HepG2 (cell line): Measurements from ENCODE around the gene MSL2. TPM values are rescaled to one million over a fixed set of nuclear protein-coding genes. Genes with fewer than 3 reads are reported as not detected.

ENCODE experiments used
- ATF2 ChIP-seq: sonication (generic); formaldehyde crosslinking; IDR thresholded peaks from 2 replicates; pipeline ENCODE4 v1.4.0; 2020; ENCODE audit warnings: missing genetic modification reagents
- BCL6 ChIP-seq: IDR thresholded peaks from 2 replicates; pipeline ENCODE4 v1.6.1; 2016; ENCODE audit warnings: missing genetic modification reagents, missing compliant biosample characterization
- CEBPB ChIP-seq: IDR thresholded peaks from 2 replicates; pipeline ENCODE4 v1.6.1; 2011; ENCODE audit warnings: low read depth, low read length, improper control_type of control experiment, borderline replicate concordance
- FOXA1 ChIP-seq, 2 experiments: fragments of 450-650 bp in 1 of 2; sonication (generic) in 1 of 2; formaldehyde crosslinking in 1 of 2; IDR thresholded peaks; 2 replicates each; pipeline versions ENCODE4 v1.4.0 to v1.6.1; 2016 to 2020; ENCODE audit warnings: missing genetic modification reagents in 1 of 2
- GATAD2A ChIP-seq: IDR thresholded peaks from 2 replicates; pipeline ENCODE4 v1.6.1; 2016
- HDAC2 ChIP-seq: sonication (generic); formaldehyde crosslinking; IDR thresholded peaks from 2 replicates; pipeline ENCODE4 v1.4.0; 2020; ENCODE audit warnings: missing genetic modification reagents
- HNF4A ChIP-seq: sonication (generic); formaldehyde crosslinking; IDR thresholded peaks from 2 replicates; pipeline ENCODE4 v1.4.0; 2020; ENCODE audit warnings: missing genetic modification reagents
- NCOA2 ChIP-seq: sonication (generic); formaldehyde crosslinking; IDR thresholded peaks from 2 replicates; pipeline ENCODE4 v1.8.0; 2022; ENCODE audit warnings: inconsistent platforms
- RARA ChIP-seq: IDR thresholded peaks from 2 replicates; pipeline ENCODE4 v1.6.1; 2016; ENCODE audit warnings: missing genetic modification reagents, missing compliant biosample characterization
- SNAI1 ChIP-seq: sonication (generic); formaldehyde crosslinking; IDR thresholded peaks from 2 replicates; pipeline ENCODE4 v1.5.0; 2020; ENCODE audit warnings: mild to moderate bottlenecking, missing genetic modification reagents, borderline replicate concordance
- SOX6 ChIP-seq, 2 experiments: fragments of 450-650 bp in 1 of 2; sonication (generic) in 1 of 2; formaldehyde crosslinking in 1 of 2; IDR thresholded peaks; 2 replicates each; pipeline versions ENCODE4 v1.4.0 to v1.6.1; 2017 to 2020; ENCODE audit warnings: antibody characterized with exemption in 1 of 2, mild to moderate bottlenecking in 1 of 2, missing genetic modification reagents in 1 of 2
- TEAD3 ChIP-seq: optimal IDR thresholded peaks from 2 replicates; pipeline ENCODE3; 2016; ENCODE audit warnings: borderline replicate concordance
- ZBTB26 ChIP-seq: IDR thresholded peaks from 2 replicates; pipeline ENCODE4 v1.6.1; 2016; ENCODE audit warnings: missing compliant biosample characterization, missing genetic modification reagents, borderline replicate concordance
- ZNF382 ChIP-seq: sonication (generic); formaldehyde crosslinking; IDR thresholded peaks from 2 replicates; pipeline ENCODE4 v1.5.0; 2020; ENCODE audit warnings: missing genetic modification reagents, mild to moderate bottlenecking, borderline replicate concordance
- ZNF644 ChIP-seq: IDR thresholded peaks from 2 replicates; pipeline ENCODE4 v1.6.1; 2016; ENCODE audit warnings: low read depth
- polyA plus RNA-seq, 8 experiments: library from polyadenylated mRNA; depleted of rRNA in 3 of 8; stranded (reverse) in 7 of 8; unstranded in 1 of 8; fragments of >200 nt; fragmentation: Illumina TruSeq in 4 of 8; extraction: Trizol in 4 of 8; gene quantifications; 2 replicates each; pipeline versions ENCODE4 v1.2.1 to v1.2.3, GENCODE V29; 2011 to 2016; ENCODE audit warnings: low read depth in 4 of 8, missing spikeins in 1 of 8, mixed read lengths in 1 of 8; ENCODE audit not compliant: insufficient read depth in 1 of 8
- total RNA-seq, 5 experiments: library from RNA; depleted of rRNA; stranded (reverse); fragments of >200 nt; fragmentation: Illumina TruSeq; extraction: Trizol; gene quantifications; 2 replicates each; pipeline ENCODE4 v1.2.3, GENCODE V29; 2016; ENCODE audit warnings: low read depth in 1 of 5
- TF ChIP-seq, protein P1 (sequence below): sonication (generic); formaldehyde crosslinking; IDR thresholded peaks from 2 replicates; pipeline ENCODE4 v1.4.0; 2020; ENCODE audit warnings: low read depth, missing genetic modification reagents
- TF ChIP-seq, protein P2 (sequence below): IDR thresholded peaks from 2 replicates; pipeline ENCODE4 v1.4.0; 2020; ENCODE audit warnings: mild to moderate bottlenecking, missing genetic modification reagents

The MSL2 gene
- total and polyA plus RNA-seq, 2 of the 13 experiments (the other 11 are each of a cell fraction or from before 2014, with no cell fraction given) = 6.9 to 11.7 TPM

DNA sequence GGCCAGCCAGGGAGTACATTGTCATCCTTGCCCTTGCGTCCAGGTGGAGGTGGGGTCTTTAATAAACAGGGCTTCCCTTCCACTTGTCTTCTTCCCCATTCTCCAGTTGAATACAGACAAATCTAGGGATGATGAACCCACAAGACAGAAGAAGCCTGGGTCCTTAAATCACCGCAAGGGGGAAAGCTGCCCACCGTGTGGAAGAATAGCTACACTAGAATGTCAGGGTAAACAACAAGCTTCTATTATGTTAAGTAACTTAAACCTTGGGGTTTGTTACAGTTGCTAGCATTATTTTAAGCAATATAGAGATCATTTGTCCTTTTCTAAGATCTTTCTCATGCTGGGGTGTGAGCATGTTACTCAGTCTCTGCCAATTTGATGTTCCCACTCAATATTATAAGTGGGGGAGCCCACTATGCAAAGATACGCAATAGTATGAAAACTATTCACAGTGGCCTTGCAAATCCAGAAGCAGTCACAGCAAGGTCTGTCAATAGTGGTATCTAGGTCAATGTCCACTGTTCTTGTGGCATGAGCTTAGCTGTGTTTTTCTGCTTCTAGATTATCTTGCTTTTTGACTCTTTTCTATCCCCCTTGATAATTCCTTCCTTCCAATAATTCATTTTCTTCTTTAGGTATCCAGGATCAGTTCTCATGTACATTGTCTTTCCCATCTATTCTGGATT lies 42.0 kb upstream of the MSL2 start (continued):
- TF ChIP-seq, protein P1, sequence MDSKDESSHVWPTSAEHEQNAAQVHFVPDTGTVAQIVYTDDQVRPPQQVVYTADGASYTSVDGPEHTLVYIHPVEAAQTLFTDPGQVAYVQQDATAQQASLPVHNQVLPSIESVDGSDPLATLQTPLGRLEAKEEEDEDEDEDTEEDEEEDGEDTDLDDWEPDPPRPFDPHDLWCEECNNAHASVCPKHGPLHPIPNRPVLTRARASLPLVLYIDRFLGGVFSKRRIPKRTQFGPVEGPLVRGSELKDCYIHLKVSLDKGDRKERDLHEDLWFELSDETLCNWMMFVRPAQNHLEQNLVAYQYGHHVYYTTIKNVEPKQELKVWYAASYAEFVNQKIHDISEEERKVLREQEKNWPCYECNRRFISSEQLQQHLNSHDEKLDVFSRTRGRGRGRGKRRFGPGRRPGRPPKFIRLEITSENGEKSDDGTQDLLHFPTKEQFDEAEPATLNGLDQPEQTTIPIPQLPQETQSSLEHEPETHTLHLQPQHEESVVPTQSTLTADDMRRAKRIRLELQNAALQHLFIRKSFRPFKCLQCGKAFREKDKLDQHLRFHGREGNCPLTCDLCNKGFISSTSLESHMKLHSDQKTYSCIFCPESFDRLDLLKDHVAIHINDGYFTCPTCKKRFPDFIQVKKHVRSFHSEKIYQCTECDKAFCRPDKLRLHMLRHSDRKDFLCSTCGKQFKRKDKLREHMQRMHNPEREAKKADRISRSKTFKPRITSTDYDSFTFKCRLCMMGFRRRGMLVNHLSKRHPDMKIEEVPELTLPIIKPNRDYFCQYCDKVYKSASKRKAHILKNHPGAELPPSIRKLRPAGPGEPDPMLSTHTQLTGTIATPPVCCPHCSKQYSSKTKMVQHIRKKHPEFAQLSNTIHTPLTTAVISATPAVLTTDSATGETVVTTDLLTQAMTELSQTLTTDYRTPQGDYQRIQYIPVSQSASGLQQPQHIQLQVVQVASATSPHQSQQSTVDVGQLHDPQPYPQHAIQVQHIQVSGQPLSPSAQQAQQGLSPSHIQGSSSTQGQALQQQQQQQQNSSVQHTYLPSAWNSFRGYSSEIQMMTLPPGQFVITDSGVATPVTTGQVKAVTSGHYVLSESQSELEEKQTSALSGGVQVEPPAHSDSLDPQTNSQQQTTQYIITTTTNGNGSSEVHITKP = no peak
- TF ChIP-seq ZNF382 (CRISPR knock-in tag) = no peak
- TF ChIP-seq, protein P2, sequence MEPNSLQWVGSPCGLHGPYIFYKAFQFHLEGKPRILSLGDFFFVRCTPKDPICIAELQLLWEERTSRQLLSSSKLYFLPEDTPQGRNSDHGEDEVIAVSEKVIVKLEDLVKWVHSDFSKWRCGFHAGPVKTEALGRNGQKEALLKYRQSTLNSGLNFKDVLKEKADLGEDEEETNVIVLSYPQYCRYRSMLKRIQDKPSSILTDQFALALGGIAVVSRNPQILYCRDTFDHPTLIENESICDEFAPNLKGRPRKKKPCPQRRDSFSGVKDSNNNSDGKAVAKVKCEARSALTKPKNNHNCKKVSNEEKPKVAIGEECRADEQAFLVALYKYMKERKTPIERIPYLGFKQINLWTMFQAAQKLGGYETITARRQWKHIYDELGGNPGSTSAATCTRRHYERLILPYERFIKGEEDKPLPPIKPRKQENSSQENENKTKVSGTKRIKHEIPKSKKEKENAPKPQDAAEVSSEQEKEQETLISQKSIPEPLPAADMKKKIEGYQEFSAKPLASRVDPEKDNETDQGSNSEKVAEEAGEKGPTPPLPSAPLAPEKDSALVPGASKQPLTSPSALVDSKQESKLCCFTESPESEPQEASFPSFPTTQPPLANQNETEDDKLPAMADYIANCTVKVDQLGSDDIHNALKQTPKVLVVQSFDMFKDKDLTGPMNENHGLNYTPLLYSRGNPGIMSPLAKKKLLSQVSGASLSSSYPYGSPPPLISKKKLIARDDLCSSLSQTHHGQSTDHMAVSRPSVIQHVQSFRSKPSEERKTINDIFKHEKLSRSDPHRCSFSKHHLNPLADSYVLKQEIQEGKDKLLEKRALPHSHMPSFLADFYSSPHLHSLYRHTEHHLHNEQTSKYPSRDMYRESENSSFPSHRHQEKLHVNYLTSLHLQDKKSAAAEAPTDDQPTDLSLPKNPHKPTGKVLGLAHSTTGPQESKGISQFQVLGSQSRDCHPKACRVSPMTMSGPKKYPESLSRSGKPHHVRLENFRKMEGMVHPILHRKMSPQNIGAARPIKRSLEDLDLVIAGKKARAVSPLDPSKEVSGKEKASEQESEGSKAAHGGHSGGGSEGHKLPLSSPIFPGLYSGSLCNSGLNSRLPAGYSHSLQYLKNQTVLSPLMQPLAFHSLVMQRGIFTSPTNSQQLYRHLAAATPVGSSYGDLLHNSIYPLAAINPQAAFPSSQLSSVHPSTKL = peak; percentile 68
- 0 out of 2 replicates have a peak, but pooled peaks have one; percentile 36 for TF ChIP-seq NCOA2 (CRISPR knock-in tag)
- no peak for TF ChIP-seq SOX6 (IDR thresholded peaks at IDR 0.05)
- TF ChIP-seq SOX6 (CRISPR knock-in tag; IDR thresholded peaks at IDR 0.05) = peak; percentile 61
- 0 out of 2 replicates have a peak, but pooled peaks have one; percentile 29 for TF ChIP-seq CEBPB
- no peak for TF ChIP-seq FOXA1 (IDR thresholded peaks at IDR 0.05)
- TF ChIP-seq FOXA1 (CRISPR knock-in tag; IDR thresholded peaks at IDR 0.05) = peak; percentile 48; the same call in 1 of the 2 replicates
- TF ChIP-seq RARA = peak; percentile 63
- peak; percentile 65 for TF ChIP-seq GATAD2A (CRISPR knock-in tag)
- peak; percentile 72 for TF ChIP-seq TEAD3
- peak; percentile 84 for TF ChIP-seq HNF4A (CRISPR knock-in tag)
- 0 out of 2 replicates have a peak, but pooled peaks have one; percentile 37 for TF ChIP-seq HDAC2 (CRISPR knock-in tag)
- peak; percentile 54; the same call in 1 of the 2 replicates for TF ChIP-seq BCL6 (CRISPR knock-in tag)
- TF ChIP-seq ATF2 = peak; percentile 53; the same call in 1 of the 2 replicates
- TF ChIP-seq SNAI1 (CRISPR knock-in tag) = no peak
- TF ChIP-seq ZNF644 (CRISPR knock-in tag) = 0 out of 2 replicates have a peak, but pooled peaks have one; percentile 31
- peak; percentile 100 for TF ChIP-seq ZBTB26
